ENCODE measurements around the gene ADGRA1.

The ADGRA1 gene

GRCh38 chr10:133042061-133042460, 45.7 kb upstream of the ADGRA1 start:
- no peak for TF ChIP-seq CTCF (IDR thresholded peaks at IDR 0.05; ENCODE audit: insufficient read depth, low read length, missing control alignments)
- H3K4me3 ChIP-seq (ENCODE audit: low read depth, low read length) = no peak overlapping the region
- POLR2A ChIA-PET = no interaction called here
- no peak for DNase-seq (ENCODE audit: low read depth, low spot score)
- CTCF ChIA-PET = interaction anchor here (1.3 kb wide), 1 partner anchor 9 kb away, joined by 3 read pairs; no protein-coding TSS in a partner anchor

GRCh38 chr10:133042816-133043215, 44.9 kb upstream of the ADGRA1 start:
- H3K4me3 ChIP-seq (ENCODE audit: low read depth, low read length) = no peak overlapping the region
- ChIA-PET POLR2A (no interaction called here), CTCF (interaction anchor here (1.3 kb wide), 1 partner anchor 10 kb away, joined by 3 read pairs; no protein-coding TSS in a partner anchor)
- DNase-seq (ENCODE audit: low read depth, low spot score) = no peak
- TF ChIP-seq CTCF (IDR thresholded peaks at IDR 0.05; ENCODE audit: insufficient read depth, low read length, missing control alignments) = no peak

- no peak overlapping the region for H3K4me3 ChIP-seq (ENCODE audit: low read depth, low read length)
- no peak for TF ChIP-seq CTCF (IDR thresholded peaks at IDR 0.05; ENCODE audit: insufficient read depth, low read length, missing control alignments)
- ChIA-PET POLR2A (no interaction called here), CTCF (no interaction called here)
- no peak for DNase-seq (ENCODE audit: low read depth, low spot score)
Measured at GRCh38 chr10:133043541-133044225, 44.0 kb upstream of the ADGRA1 start.

- POLR2A ChIA-PET = no interaction called here
- H3K4me3 ChIP-seq (ENCODE audit: low read depth, low read length) = no peak overlapping the region
- TF ChIP-seq CTCF (IDR thresholded peaks at IDR 0.05; ENCODE audit: insufficient read depth, low read length, missing control alignments) = no peak
- CTCF ChIA-PET = no interaction called here
- no peak for DNase-seq (ENCODE audit: low read depth, low spot score)
Measured at GRCh38 chr10:133044401-133044811, 43.3 kb upstream of the ADGRA1 start.

- POLR2A ChIA-PET = interaction anchor here (0.7 kb wide), 1 partner anchor 147 kb away, joined by 6 read pairs; no protein-coding TSS in a partner anchor
Measured at GRCh38 chr10:133045556-133046389, 42.0 kb upstream of the ADGRA1 start.

More at GRCh38 chr10:133045556-133046389, 42.0 kb upstream of the ADGRA1 start:
- DNase-seq (ENCODE audit: low read depth, low spot score) = no peak
- no peak for TF ChIP-seq CTCF (IDR thresholded peaks at IDR 0.05; ENCODE audit: insufficient read depth, low read length, missing control alignments)
- CTCF ChIA-PET = no interaction called here
- H3K4me3 ChIP-seq (ENCODE audit: low read depth, low read length) = no peak overlapping the region

All from AG04449 (cell line).